ENCODE results near the gene ANXA5. TPM values are rescaled to one million over a fixed set of nuclear protein-coding genes. Genes with fewer than 3 reads are reported as not detected.

Gene ANXA5
- polyA plus RNA-seq, 1 of the 3 experiments (the other 2 are of a cell fraction), result 379 TPM

GRCh38 chr4:121686255-121686654 lies 10.5 kb downstream of the ANXA5 start:
- Histone ChIP-seq H3K9me2 (peaks cover 4% of the 10 kb centered on the region; the same call in 1 of the 2 replicates), H3K4me2 (no peak overlapping the region), H3K36me3 (replicated peaks in 1 of 2; ENCODE audit: control insufficient read depth in 1 of 2, insufficient read depth in 2 of 2, low read length in 1 of 2) (peaks cover 76 to 81% of the 10 kb centered on the region in 2 experiments), H4K20me1 (ENCODE audit: insufficient read depth) (peaks cover 56% of the 10 kb centered on the region), H3K27ac (ENCODE audit: low read depth in 2 of 2, low read length in 1 of 2) (no peak overlapping the region), H3F3A (replicated peaks; ENCODE audit: insufficient read depth) (peaks cover 30% of the 10 kb centered on the region), H3K4me1 (ENCODE audit: control insufficient read depth in 1 of 2, insufficient read depth in 2 of 2, low read depth in 1 of 2, low read length in 1 of 2) (peaks cover 0 to 27% of the 10 kb centered on the region in 2 experiments; a peak in 3 of 4 replicates), H2AFZ (ENCODE audit: low read depth) (no peak overlapping the region), H3K79me2 (ENCODE audit: insufficient read depth) (peaks cover 86% of the 10 kb centered on the region), H3K9me3 (no peaks in the 10 kb centered on the region), H3K4me3 (ENCODE audit: low read depth in 2 of 2, low read length in 1 of 2) (no peak overlapping the region), H3K9ac (no peak overlapping the region), H3K27me3 (ENCODE audit: insufficient read depth) (no peaks in the 10 kb centered on the region)
- POLR2A ChIA-PET, result interaction anchor here (0.6 kb wide), 1 partner anchor 10 kb away, joined by 3 read pairs; no protein-coding TSS in a partner anchor
- 73% methylated on average over 6 of the region's 6 CpGs for WGBS (ENCODE audit: low lambda C conversion rate)
- TF ChIP-seq IRF3 (IDR thresholded peaks at IDR 0.05; ENCODE audit: low read depth, low read length) (no peak), FOXJ3 (CRISPR knock-in tag; IDR thresholded peaks at IDR 0.05) (no peak), ELF1 (IDR thresholded peaks at IDR 0.05) (no peak), PBX3 (IDR thresholded peaks at IDR 0.05) (no peak), NRF1 (IDR thresholded peaks at IDR 0.05; ENCODE audit: low read depth, low read length) (no peak), TCF12 (IDR thresholded peaks at IDR 0.05) (no peak), GABPA (IDR thresholded peaks at IDR 0.05; ENCODE audit: low read depth) (no peak), USF1 (IDR thresholded peaks at IDR 0.05; ENCODE audit: borderline replicate concordance, low read depth) (no peak), GATA2 (CRISPR knock-in tag; IDR thresholded peaks at IDR 0.05) (no peak)
- CTCF ChIA-PET, result interaction anchor here (1.0 to 1.9 kb wide), 2 partner anchors 11 to 30 kb away, joined by 3 to 4 read pairs; partner anchors contain the start of gene ANXA5
- DNase-seq, result no peak

GRCh38 chr4:121685257-121685656 lies 11.5 kb downstream of the ANXA5 start:
- H3K4me1 ChIP-seq (ENCODE audit: control insufficient read depth in 1 of 2, insufficient read depth in 2 of 2, low read depth in 1 of 2, low read length in 1 of 2), result peaks cover 0 to 19% of the 10 kb centered on the region in 2 experiments; a peak in 3 of 4 replicates
- H3K27ac ChIP-seq (ENCODE audit: low read depth in 2 of 2, low read length in 1 of 2), result no peak overlapping the region
- no peak overlapping the region for H3K4me2 ChIP-seq
- no peaks in the 10 kb centered on the region for H3K9me3 ChIP-seq
- no peak overlapping the region for H2AFZ ChIP-seq (ENCODE audit: low read depth)
- peaks cover 52% of the 10 kb centered on the region for H4K20me1 ChIP-seq (ENCODE audit: insufficient read depth)
- H3K4me3 ChIP-seq (ENCODE audit: low read depth in 2 of 2, low read length in 1 of 2), result no peak overlapping the region
- peaks cover 4% of the 10 kb centered on the region; the same call in 1 of the 2 replicates for H3K9me2 ChIP-seq
- H3K9ac ChIP-seq, result no peak overlapping the region
- TF ChIP-seq RCOR1 (IDR thresholded peaks at IDR 0.05; ENCODE audit: low read length), result no peak
- TF ChIP-seq RXRA (IDR thresholded peaks at IDR 0.05; ENCODE audit: borderline replicate concordance, low read depth), result no peak
- TF ChIP-seq FOSL2 (IDR thresholded peaks at IDR 0.05; ENCODE audit: borderline replicate concordance, low read depth), result no peak
- no peak for TF ChIP-seq EP300 (IDR thresholded peaks at IDR 0.05; ENCODE audit: borderline replicate concordance in 1 of 2, low read depth in 1 of 2, low read length in 1 of 2)
- no peak for TF ChIP-seq ZBTB33 (IDR thresholded peaks at IDR 0.05; ENCODE audit: borderline replicate concordance, low read depth)
- TF ChIP-seq YY1 (IDR thresholded peaks at IDR 0.05; ENCODE audit: low read depth), result no peak
- no peak for TF ChIP-seq USF1 (IDR thresholded peaks at IDR 0.05; ENCODE audit: borderline replicate concordance, low read depth)
- TF ChIP-seq RAD21 (IDR thresholded peaks at IDR 0.05; ENCODE audit: low read length), result no peak
- TF ChIP-seq MEF2A (IDR thresholded peaks at IDR 0.05; ENCODE audit: borderline replicate concordance, low read depth), result no peak
- TF ChIP-seq PBX3 (IDR thresholded peaks at IDR 0.05), result no peak
- no peak for TF ChIP-seq GATA2 (CRISPR knock-in tag; IDR thresholded peaks at IDR 0.05)
- no peak for TF ChIP-seq NFIC (IDR thresholded peaks at IDR 0.05; ENCODE audit: borderline replicate concordance)
- no peak for TF ChIP-seq NRF1 (IDR thresholded peaks at IDR 0.05; ENCODE audit: low read depth, low read length)
- no peak for TF ChIP-seq TCF12 (IDR thresholded peaks at IDR 0.05)
- TF ChIP-seq EZH2phosphoT487 (IDR thresholded peaks at IDR 0.05; ENCODE audit: borderline replicate concordance, low read depth), result no peak
- TF ChIP-seq TEAD4 (IDR thresholded peaks at IDR 0.05; ENCODE audit: borderline replicate concordance, insufficient read depth), result no peak
- no peak for TF ChIP-seq CHD2 (IDR thresholded peaks at IDR 0.05; ENCODE audit: low read length, partially characterized antibody)
- ChIA-PET CTCF (no interaction called here), POLR2A (interaction anchor here (0.6 kb wide), 1 partner anchor 11 kb away, joined by 3 read pairs; no protein-coding TSS in a partner anchor)
- no peaks in the 10 kb centered on the region for H3K27me3 ChIP-seq (ENCODE audit: insufficient read depth)
- 94% methylated on average over 2 of the region's 2 CpGs for WGBS (ENCODE audit: low lambda C conversion rate)
- no peak for DNase-seq
- peaks cover 24% of the 10 kb centered on the region for H3F3A ChIP-seq (replicated peaks; ENCODE audit: insufficient read depth)
- peaks cover 86 to 91% of the 10 kb centered on the region in 2 experiments for H3K36me3 ChIP-seq (replicated peaks in 1 of 2; ENCODE audit: control insufficient read depth in 1 of 2, insufficient read depth in 2 of 2, low read length in 1 of 2)
- H3K79me2 ChIP-seq (ENCODE audit: insufficient read depth), result peaks cover 90% of the 10 kb centered on the region
